Muscle of arm (tissue), 12 donors: ENCODE data around the gene TNS1. TPM values are rescaled to one million over a fixed set of nuclear protein-coding genes. Genes with fewer than 3 reads are reported as not detected.

Experiments
- DNase-seq: peaks from one replicate; pipeline ENCODE4 v3.0.0-alpha.2; 2013
- polyA plus RNA-seq, 12 donors: library from polyadenylated mRNA; unstranded; fragments of 120-200 nt; gene quantifications; one replicate each; pipeline ENCODE4 v1.2.1, GENCODE V29; 2013; ENCODE audit not compliant: insufficient read length in 12 of 12

TNS1 gene
- polyA plus RNA-seq, 12 donors = 88.6 to 146 (median 122) TPM

- DNase-seq = no peak
Measured at GRCh38 chr2:217947383-217948350, 55.1 kb downstream of the TNS1 start.

- DNase-seq = no peak
Measured at GRCh38 chr2:217946051-217946450, 56.7 kb downstream of the TNS1 start.

- no peak for DNase-seq
Measured at GRCh38 chr2:217945530-217945929, 57.3 kb downstream of the TNS1 start.

GRCh38 chr2:217944923-217945322, 57.9 kb downstream of the TNS1 start:
- no peak for DNase-seq

GRCh38 chr2:217944366-217944765, 58.4 kb downstream of the TNS1 start:
- DNase-seq = no peak

- DNase-seq = peak; percentile 68
Measured at GRCh38 chr2:217943446-217944321, 59.1 kb downstream of the TNS1 start.

GRCh38 chr2:217942731-217943335, 60.0 kb downstream of the TNS1 start:
- no peak for DNase-seq

- DNase-seq = no peak
Measured at GRCh38 chr2:217941886-217942728, 60.7 kb downstream of the TNS1 start.

- DNase-seq = no peak
Measured at GRCh38 chr2:217941339-217941738, 61.5 kb downstream of the TNS1 start.

- DNase-seq = no peak
Measured at GRCh38 chr2:217940261-217941220, 62.3 kb downstream of the TNS1 start.

- no peak for DNase-seq
Measured at GRCh38 chr2:217939629-217940245, 63.1 kb downstream of the TNS1 start.

GRCh38 chr2:217939220-217939619, 63.6 kb downstream of the TNS1 start:
- DNase-seq = no peak

GRCh38 chr2:217938036-217938435, 64.8 kb downstream of the TNS1 start:
- no peak for DNase-seq

- no peak for DNase-seq
Measured at GRCh38 chr2:217937446-217937845, 65.3 kb downstream of the TNS1 start.

GRCh38 chr2:217936952-217937351, 65.8 kb downstream of the TNS1 start:
- DNase-seq = no peak

GRCh38 chr2:217935901-217936684, 66.7 kb downstream of the TNS1 start:
- no peak for DNase-seq

- no peak for DNase-seq
Measured at GRCh38 chr2:217935235-217935879, 67.4 kb downstream of the TNS1 start.
